WERI-Rb-1 (cell line): ENCODE measurements around the gene RAB20.
A peak's percentile ranks its signal among the peaks of the same experiment; 100 is the strongest.
"Not testable (repeated sequence)": the region's sequence is repeated elsewhere in the genome, so short reads cannot be mapped to it uniquely, and the experiment has no call there.

Source experiments
- DNase-seq: peaks from one replicate; pipeline ENCODE4 v3.0.0-alpha.2; 2020
- H3K27ac ChIP-seq: fragments of 250-450 bp; sonication (Bioruptor Pico); 2 replicates; pipeline ENCODE4 v1.5.1; 2020; ENCODE audit warnings: mild to moderate bottlenecking, moderate library complexity
- H3K27me3 ChIP-seq: fragments of 250-450 bp; sonication (Bioruptor Pico); 2 replicates; pipeline ENCODE4 v1.5.1; 2021; ENCODE audit warnings: mild to moderate bottlenecking, low read depth, moderate library complexity; ENCODE audit not compliant: insufficient read depth, severe bottlenecking
- H3K36me3 ChIP-seq: fragments of 250-450 bp; sonication (Bioruptor Pico); 2 replicates; pipeline ENCODE4 v1.5.1; 2020; ENCODE audit warnings: mild to moderate bottlenecking, moderate library complexity
- H3K4me3 ChIP-seq: 2 replicates; pipeline ENCODE4 v1.5.1; 2011; ENCODE audit warnings: low read depth, mild to moderate bottlenecking, control low read depth, low read length
- H3K9me3 ChIP-seq: fragments of 250-450 bp; sonication (Bioruptor Pico); 2 replicates; pipeline ENCODE4 v1.5.1; 2021; ENCODE audit warnings: mild to moderate bottlenecking, moderate library complexity; ENCODE audit not compliant: severe bottlenecking
- CTCF ChIP-seq: IDR thresholded peaks from 2 replicates; pipeline ENCODE4 v1.5.1; 2011; ENCODE audit warnings: low read depth, mild to moderate bottlenecking, control low read depth, inconsistent platforms, low read length

RAB20 gene

GRCh38 chr13:110561344-110562035, at the start of gene RAB20:
Gene RAB20, minus strand, starts transcription at chr13:110561722. Its CDS starts 203 bp downstream, at chr13:110561519.
- Histone ChIP-seq H3K27ac (no peak within 1 kb of the TSS), H3K36me3 (no peaks in the 10 kb centered on the region), H3K27me3 (peaks cover 61% of the 10 kb centered on the region), H3K4me3 (peak within 1 kb of the TSS; percentile 60), H3K9me3 (peaks cover 6% of the 10 kb centered on the region)
- no peak for TF ChIP-seq CTCF
- peak; percentile 84 for DNase-seq

GRCh38 chr13:110610955-110611595, 49.6 kb upstream of the RAB20 start:
- H3K9me3 ChIP-seq = peaks cover 14% of the 10 kb centered on the region
- no peak for TF ChIP-seq CTCF

GRCh38 chr13:110607675-110608224, 46.2 kb upstream of the RAB20 start:
- no peak for DNase-seq
- Histone ChIP-seq H3K27ac (no peak overlapping the region), H3K36me3 (no peaks in the 10 kb centered on the region), H3K4me3 (no peak overlapping the region), H3K9me3 (peaks cover 3% of the 10 kb centered on the region), H3K27me3 (no peaks in the 10 kb centered on the region)
- no peak for TF ChIP-seq CTCF

More at GRCh38 chr13:110610955-110611595, 49.6 kb upstream of the RAB20 start:
- Histone ChIP-seq H3K27me3 (no peaks in the 10 kb centered on the region), H3K4me3 (no peak overlapping the region), H3K27ac (no peak overlapping the region), H3K36me3 (no peaks in the 10 kb centered on the region; the same call in 1 of the 2 replicates)
- no peak for DNase-seq

GRCh38 chr13:110606281-110606680, 44.8 kb upstream of the RAB20 start:
- not testable (repeated sequence) for H3K27me3 ChIP-seq, H3K9me3 ChIP-seq, H3K27ac ChIP-seq, H3K4me3 ChIP-seq, DNase-seq, H3K36me3 ChIP-seq

- Histone ChIP-seq H3K27me3 (no peaks in the 10 kb centered on the region), H3K27ac (no peak overlapping the region), H3K9me3 (peaks cover 3% of the 10 kb centered on the region), H3K4me3 (no peak overlapping the region), H3K36me3 (no peaks in the 10 kb centered on the region)
- no peak for TF ChIP-seq CTCF
- no peak for DNase-seq
These were observed 43.6 kb upstream of the RAB20 start for GRCh38 chr13:110605132-110605531.

GRCh38 chr13:110600980-110601379, 39.5 kb upstream of the RAB20 start:
- no peak for TF ChIP-seq CTCF
- no peaks in the 10 kb centered on the region for H3K27me3 ChIP-seq
- no peak for DNase-seq
- no peaks in the 10 kb centered on the region for H3K9me3 ChIP-seq
- no peak overlapping the region for H3K4me3 ChIP-seq
- H3K36me3 ChIP-seq = no peaks in the 10 kb centered on the region
- H3K27ac ChIP-seq = no peak overlapping the region
